Activated T-cell treated with anti-CD3 and anti-CD28 coated beads, Interleukin-2, amount 50 U/mL, for 4 hours (primary cell): ENCODE data around the gene GNPTAB. TPM values are rescaled to one million over a fixed set of nuclear protein-coding genes. Genes with fewer than 3 reads are reported as not detected.
"Not testable (repeated sequence)": the region's sequence is repeated elsewhere in the genome, so short reads cannot be mapped to it uniquely, and the experiment has no call there.

Experiments used
- ATAC-seq, 2 donors: fragments of 200-7000 bp; cut with Tn5 transposase; one replicate each; pipeline ENCODE4 v1.10.0; 2021
- DNase-seq: peaks from one replicate; pipeline ENCODE4 v3.0.0-alpha.2; 2020
- H3K27me3 Mint-ChIP-seq: one replicate; pipeline ENCODE4 v1.8.0; 2021; ENCODE audit warnings: low read depth, mixed read lengths
- H3K36me3 Mint-ChIP-seq: one replicate; pipeline ENCODE4 v1.8.0; 2022; ENCODE audit warnings: mixed read lengths; ENCODE audit not compliant: insufficient read depth
- H3K4me1 Mint-ChIP-seq: one replicate; pipeline ENCODE4 v1.8.0; 2021; ENCODE audit warnings: low read depth, mixed read lengths
- H3K4me3 Mint-ChIP-seq: one replicate; pipeline ENCODE4 v1.8.0; 2021; ENCODE audit warnings: mild to moderate bottlenecking, moderate library complexity, mixed read lengths
- H3K9me3 Mint-ChIP-seq: one replicate; pipeline ENCODE4 v1.8.0; 2021; ENCODE audit warnings: mixed read lengths
- total RNA-seq, 3 donors: library from RNA; stranded (reverse); gene quantifications; one replicate each; pipeline ENCODE4 v1.2.1, GENCODE V29; 2021

The GNPTAB gene
- total RNA-seq, 3 donors from 2014 or later = 25.3 to 31.9 (median 29.6) TPM

GRCh38 chr12:101859664-101860607 is 29.2 kb upstream of the GNPTAB start:
- ATAC-seq = peak; percentile 70 to 75
- Mint-ChIP-seq H3K27me3 (no peaks in the 10 kb centered on the region), H3K9me3 (peaks cover 2% of the 10 kb centered on the region), H3K36me3 (no peaks in the 10 kb centered on the region), H3K4me1 (peaks cover 9% of the 10 kb centered on the region), H3K4me3 (no peak overlapping the region)
- no peak for DNase-seq

GRCh38 chr12:101858361-101858760 is 27.6 kb upstream of the GNPTAB start:
- Mint-ChIP-seq H3K4me3 (no peak overlapping the region), H3K27me3 (no peaks in the 10 kb centered on the region), H3K36me3 (no peaks in the 10 kb centered on the region), H3K9me3 (no peaks in the 10 kb centered on the region), H3K4me1 (peaks cover 9% of the 10 kb centered on the region)
- no peak for ATAC-seq
- no peak for DNase-seq

- DNase-seq (no peak), ATAC-seq (peak in 1 of 2 donors; percentile 16)
- Mint-ChIP-seq H3K4me1 (peaks cover 9% of the 10 kb centered on the region), H3K36me3 (no peaks in the 10 kb centered on the region), H3K27me3 (no peaks in the 10 kb centered on the region), H3K9me3 (no peaks in the 10 kb centered on the region), H3K4me3 (no peak overlapping the region)
These were observed 26.3 kb upstream of the GNPTAB start for GRCh38 chr12:101857043-101857558.

- not testable (repeated sequence) for ATAC-seq
These were observed 25.9 kb upstream of the GNPTAB start for GRCh38 chr12:101856614-101857013.

GRCh38 chr12:101855976-101856375 is 25.2 kb upstream of the GNPTAB start:
- ATAC-seq = no peak
- H3K36me3 Mint-ChIP-seq = no peaks in the 10 kb centered on the region
- H3K4me3 Mint-ChIP-seq = no peak overlapping the region
- H3K9me3 Mint-ChIP-seq = no peaks in the 10 kb centered on the region
- H3K4me1 Mint-ChIP-seq = peaks cover 9% of the 10 kb centered on the region
- no peak for DNase-seq
- no peaks in the 10 kb centered on the region for H3K27me3 Mint-ChIP-seq

More at GRCh38 chr12:101856614-101857013, 25.9 kb upstream of the GNPTAB start:
- not testable (repeated sequence) for H3K4me1 Mint-ChIP-seq, H3K27me3 Mint-ChIP-seq, DNase-seq, H3K4me3 Mint-ChIP-seq, H3K9me3 Mint-ChIP-seq, H3K36me3 Mint-ChIP-seq

- no peaks in the 10 kb centered on the region for H3K27me3 Mint-ChIP-seq
- no peak overlapping the region for H3K4me3 Mint-ChIP-seq
- peaks cover 9% of the 10 kb centered on the region for H3K4me1 Mint-ChIP-seq
- H3K9me3 Mint-ChIP-seq = no peaks in the 10 kb centered on the region
- H3K36me3 Mint-ChIP-seq = no peaks in the 10 kb centered on the region
- ATAC-seq (no peak), DNase-seq (no peak)
These were observed 24.7 kb upstream of the GNPTAB start for GRCh38 chr12:101855364-101855884.

GRCh38 chr12:101854747-101855146 is 24.0 kb upstream of the GNPTAB start:
- no peaks in the 10 kb centered on the region for H3K27me3 Mint-ChIP-seq
- DNase-seq (no peak), ATAC-seq (no peak)
- H3K4me1 Mint-ChIP-seq = peaks cover 3% of the 10 kb centered on the region
- no peaks in the 10 kb centered on the region for H3K9me3 Mint-ChIP-seq
- H3K4me3 Mint-ChIP-seq = no peak overlapping the region
- no peaks in the 10 kb centered on the region for H3K36me3 Mint-ChIP-seq

- DNase-seq (no peak), ATAC-seq (no peak)
- H3K4me3 Mint-ChIP-seq = no peak overlapping the region
- H3K36me3 Mint-ChIP-seq = no peaks in the 10 kb centered on the region
- no peaks in the 10 kb centered on the region for H3K9me3 Mint-ChIP-seq
- no peaks in the 10 kb centered on the region for H3K27me3 Mint-ChIP-seq
- H3K4me1 Mint-ChIP-seq = no peaks in the 10 kb centered on the region
These were observed 22.2 kb upstream of the GNPTAB start for GRCh38 chr12:101852998-101853397.

GRCh38 chr12:101850199-101850598 is 19.4 kb upstream of the GNPTAB start:
- Mint-ChIP-seq H3K36me3 (no peaks in the 10 kb centered on the region), H3K4me1 (no peaks in the 10 kb centered on the region), H3K27me3 (no peaks in the 10 kb centered on the region), H3K9me3 (no peaks in the 10 kb centered on the region), H3K4me3 (no peak overlapping the region)
- ATAC-seq (no peak), DNase-seq (no peak)

GRCh38 chr12:101847325-101847724 is 16.6 kb upstream of the GNPTAB start:
- H3K36me3 Mint-ChIP-seq = no peaks in the 10 kb centered on the region
- no peak for DNase-seq
- no peak for ATAC-seq
- no peak overlapping the region for H3K4me3 Mint-ChIP-seq
- H3K4me1 Mint-ChIP-seq = no peaks in the 10 kb centered on the region
- H3K27me3 Mint-ChIP-seq = no peaks in the 10 kb centered on the region
- no peaks in the 10 kb centered on the region for H3K9me3 Mint-ChIP-seq

GRCh38 chr12:101845137-101845711 is 14.5 kb upstream of the GNPTAB start:
- Mint-ChIP-seq H3K36me3 (no peaks in the 10 kb centered on the region), H3K4me1 (no peaks in the 10 kb centered on the region), H3K9me3 (no peaks in the 10 kb centered on the region), H3K4me3 (no peak overlapping the region), H3K27me3 (no peaks in the 10 kb centered on the region)
- ATAC-seq (no peak), DNase-seq (no peak)

- no peaks in the 10 kb centered on the region for H3K36me3 Mint-ChIP-seq
- no peaks in the 10 kb centered on the region for H3K9me3 Mint-ChIP-seq
- H3K4me1 Mint-ChIP-seq = peaks cover 8% of the 10 kb centered on the region
- no peak for DNase-seq
- H3K4me3 Mint-ChIP-seq = no peak overlapping the region
- ATAC-seq = no peak
- H3K27me3 Mint-ChIP-seq = no peaks in the 10 kb centered on the region
These were observed 10.3 kb upstream of the GNPTAB start for GRCh38 chr12:101841069-101841468.

GRCh38 chr12:101839324-101840283 is 8.8 kb upstream of the GNPTAB start:
- ATAC-seq (peak; percentile 60 to 67), DNase-seq (peak; percentile 67)
- Mint-ChIP-seq H3K4me1 (peaks cover 8% of the 10 kb centered on the region), H3K4me3 (no peak overlapping the region), H3K36me3 (no peaks in the 10 kb centered on the region), H3K9me3 (no peaks in the 10 kb centered on the region), H3K27me3 (no peaks in the 10 kb centered on the region)
